ENCODE results near the gene SEMA4G. TPM values are rescaled to one million over a fixed set of nuclear protein-coding genes. Genes with fewer than 3 reads are reported as not detected.

Gene SEMA4G
- total and polyA plus RNA-seq, 2 of the 8 experiments (the other 6 are each of a cell fraction or from before 2014, with no cell fraction given): 7.1 to 18.2 TPM

- Histone ChIP-seq H2BK20ac (ENCODE audit: low read length) (no peak overlapping the region), H4K91ac (replicated peaks; ENCODE audit: insufficient read length, low read length) (no peak overlapping the region), H3K4me2 (ENCODE audit: insufficient read depth in 1 of 2, low read depth in 2 of 2, low read length in 2 of 2) (peak overlapping the region; percentile 89 to 90), H3K14ac (ENCODE audit: insufficient read length) (no peak overlapping the region), H3K18ac (ENCODE audit: extremely low read depth, low read length) (peak overlapping the region; percentile 94), H3K23ac (ENCODE audit: insufficient read length) (no peak overlapping the region), H4K8ac (ENCODE audit: extremely low read depth, insufficient read depth, low read length) (0 out of 2 replicates have a peak overlapping the region, but pooled peaks have one; percentile 62), H3K79me1 (ENCODE audit: low read depth, low read length) (no peaks in the 10 kb centered on the region), H2BK15ac (ENCODE audit: low read length) (no peak overlapping the region), H3K4ac (replicated peaks; ENCODE audit: insufficient read length, low read depth, low read length) (peak overlapping the region; percentile 17), H2BK5ac (ENCODE audit: low read depth, low read length) (0 out of 2 replicates have a peak overlapping the region, but pooled peaks have one; percentile 20), H3K4me1 (replicated peaks in 1 of 4; ENCODE audit: control insufficient read depth in 3 of 4, insufficient read depth in 4 of 4, low read length in 3 of 4) (peaks cover 7 to 19% (median 10%) of the 10 kb centered on the region in 4 experiments), H2AFZ (ENCODE audit: low read length) (peak overlapping the region; percentile 94), H2BK12ac (ENCODE audit: low read depth, low read length) (no peak overlapping the region), H3K27ac (ENCODE audit: low read depth, low read length) (no peak overlapping the region), H3K9me3 (ENCODE audit: insufficient read depth in 2 of 2, low read depth in 1 of 2, low read length in 1 of 2) (no peaks in the 10 kb centered on the region), H3K56ac (replicated peaks; ENCODE audit: insufficient read length, low read depth, low read length) (no peak overlapping the region), H4K5ac (ENCODE audit: insufficient read length, low read depth, low read length) (no peak overlapping the region), H4K20me1 (replicated peaks in 1 of 2; ENCODE audit: control insufficient read depth in 1 of 2, insufficient read depth in 2 of 2, low read length in 2 of 2) (peaks cover 0 to 5% of the 10 kb centered on the region in 2 experiments), H3K23me2 (ENCODE audit: low read depth, low read length) (peaks cover 9% of the 10 kb centered on the region), H2BK120ac (replicated peaks; ENCODE audit: low read depth, low read length) (no peak overlapping the region), H2AK5ac (ENCODE audit: low read depth, low read length) (no peak overlapping the region), H3K36me3 (ENCODE audit: control insufficient read depth in 2 of 4, insufficient read depth in 4 of 4, low read length in 3 of 4) (no peaks in the 10 kb centered on the region), H3K9ac (replicated peaks in 1 of 4; ENCODE audit: extremely low read depth in 1 of 4, low read depth in 3 of 4, low read length in 3 of 4) (no peak overlapping the region; a peak in 1 of 7 replicates), H3K27me3 (replicated peaks in 1 of 4; ENCODE audit: control insufficient read depth in 3 of 4, extremely low read depth in 1 of 4, insufficient read depth in 3 of 4, low read length in 3 of 4) (peaks cover 0 to 3% (median 1%) of the 10 kb centered on the region in 4 experiments; a peak in 1 of 7 replicates), H3K4me3 (ENCODE audit: extremely low read depth in 1 of 4, insufficient read depth in 2 of 4, low read depth in 3 of 4, low read length in 4 of 4) (peak overlapping the region; percentile 64 to 97 (median 69)), H3K79me2 (ENCODE audit: control insufficient read depth in 1 of 2, insufficient read depth in 2 of 2, low read length in 2 of 2) (no peaks in the 10 kb centered on the region)
- DNase-seq (ENCODE audit: low read depth in 1 of 2, low spot score in 2 of 2) (no peak), FAIRE-seq (no peak)
- ChIA-PET POLR2A (ENCODE audit: partially characterized antibody) (interaction anchor here (1.2 to 6.0 kb wide), 6 partner anchors 8 to 54 kb away, joined by 3 to 38 read pairs (median 4); no protein-coding TSS in a partner anchor), CTCF (ENCODE audit: partially characterized antibody) (interaction anchor here (0.6 to 5.4 kb wide), 21 partner anchors 8 to 773 kb away, joined by 3 to 32 read pairs (median 4); partner anchors contain the start of genes MRPL43 and TWNK)
- 18% methylated on average over 9 of the region's 9 CpGs; no CpG with 5 or more reads in 1 of the 2 experiments for WGBS, 2 experiments (ENCODE audit: extremely low coverage in 1 of 2, insufficient coverage in 1 of 2, insufficient read length in 1 of 2, insufficient replicate concordance in 2 of 2, low coverage in 1 of 2, low lambda C conversion rate in 2 of 2, missing lambda C conversion rate in 1 of 2)
- TF ChIP-seq FOSL1 (IDR thresholded peaks at IDR 0.05; ENCODE audit: insufficient read depth, low read depth, low read length) (no peak), SIN3A (conservative IDR thresholded peaks at IDR 0.05 in 1 of 2, IDR thresholded peaks at IDR 0.05 in 1 of 2; ENCODE audit: low read depth in 1 of 2, low read length in 2 of 2) (no peak), SP4 (IDR thresholded peaks at IDR 0.05; ENCODE audit: low read length) (no peak), ZNF274 (IDR thresholded peaks at IDR 0.05; ENCODE audit: borderline replicate concordance, extremely low read depth, low read length) (no peak), CREB1 (IDR thresholded peaks at IDR 0.05) (no peak), YY1 (IDR thresholded peaks at IDR 0.05; ENCODE audit: low read depth, low read length) (no peak), PHF8 (conservative IDR thresholded peaks at IDR 0.05; ENCODE audit: low read depth, low read length) (no peak)
- TF ChIP-seq, protein P1, sequence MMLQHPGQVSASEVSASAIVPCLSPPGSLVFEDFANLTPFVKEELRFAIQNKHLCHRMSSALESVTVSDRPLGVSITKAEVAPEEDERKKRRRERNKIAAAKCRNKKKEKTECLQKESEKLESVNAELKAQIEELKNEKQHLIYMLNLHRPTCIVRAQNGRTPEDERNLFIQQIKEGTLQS (IDR thresholded peaks at IDR 0.05; ENCODE audit: insufficient read depth, low read depth, low read length): no peak
These were observed 479 bp upstream of the SEMA4G start for GRCh38 chr10:100968863-100969186.

All from H1 (cell line).